Measurements from ENCODE around the gene ZNF276.
"Not testable (repeated sequence)": the region's sequence is repeated elsewhere in the genome, so short reads cannot be mapped to it uniquely, and the experiment has no call there.

ZNF276 gene

GRCh38 chr16:89737341-89738071 is 16.2 kb downstream of the ZNF276 start:
- DNase-seq (ENCODE audit: low read depth), result peak; percentile 12

DNA sequence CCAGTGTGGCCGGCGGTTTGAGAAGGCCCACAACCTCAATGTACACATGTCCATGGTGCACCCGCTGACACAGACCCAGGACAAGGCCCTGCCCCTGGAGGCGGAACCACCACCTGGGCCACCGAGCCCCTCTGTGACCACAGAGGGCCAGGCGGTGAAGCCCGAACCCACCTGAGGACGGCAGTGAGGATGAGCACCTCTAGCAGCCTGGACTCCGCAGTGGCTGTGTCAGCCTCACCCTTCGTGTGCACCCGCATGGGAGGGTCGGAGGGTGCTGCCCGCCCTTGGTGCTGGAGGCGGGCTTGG is 16.7 kb downstream of the ZNF276 start:
- no peak for DNase-seq (ENCODE audit: low read depth)

- no peak for DNase-seq (ENCODE audit: low read depth)
These were observed 17.4 kb downstream of the ZNF276 start for GRCh38 chr16:89738538-89739317.

GRCh38 chr16:89739383-89739782 is 18.0 kb downstream of the ZNF276 start:
- no peak for DNase-seq (ENCODE audit: low read depth)

DNA sequence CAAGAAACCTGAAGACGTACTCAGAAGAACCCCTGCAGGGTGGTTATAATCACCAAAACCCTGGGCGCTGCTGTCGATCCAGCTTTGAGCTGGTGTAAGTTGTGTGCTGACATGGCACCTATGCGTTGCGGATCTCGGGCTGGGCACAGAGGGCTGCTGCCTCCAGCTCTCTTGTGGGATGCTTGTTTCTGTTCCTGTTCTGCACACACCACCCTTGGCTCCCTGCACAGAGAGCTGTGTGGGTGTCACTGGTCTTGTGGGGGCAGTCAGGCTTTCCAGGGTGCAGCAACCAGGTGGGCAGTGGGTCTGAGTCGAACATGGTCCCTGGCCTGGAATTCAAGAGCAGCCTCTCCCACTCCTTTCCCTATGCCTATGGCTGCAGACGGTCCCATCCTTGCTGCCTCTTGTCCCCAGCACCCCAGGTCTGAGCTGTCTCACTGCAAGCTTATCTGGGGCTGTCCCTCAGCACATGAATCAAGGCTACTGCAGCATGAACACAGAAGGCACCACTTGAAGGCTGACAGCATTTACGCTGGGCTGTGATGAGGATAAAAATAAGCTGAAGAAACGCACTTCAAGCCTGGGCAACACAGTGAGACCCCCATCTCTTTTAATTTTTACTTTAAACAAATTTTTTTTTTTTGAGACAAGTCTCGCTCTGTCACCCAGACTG is 20.1 kb downstream of the ZNF276 start:
- no peak for DNase-seq (ENCODE audit: low read depth)

- no peak for DNase-seq (ENCODE audit: low read depth)
These were observed 21.6 kb downstream of the ZNF276 start for GRCh38 chr16:89742948-89743347.

DNA sequence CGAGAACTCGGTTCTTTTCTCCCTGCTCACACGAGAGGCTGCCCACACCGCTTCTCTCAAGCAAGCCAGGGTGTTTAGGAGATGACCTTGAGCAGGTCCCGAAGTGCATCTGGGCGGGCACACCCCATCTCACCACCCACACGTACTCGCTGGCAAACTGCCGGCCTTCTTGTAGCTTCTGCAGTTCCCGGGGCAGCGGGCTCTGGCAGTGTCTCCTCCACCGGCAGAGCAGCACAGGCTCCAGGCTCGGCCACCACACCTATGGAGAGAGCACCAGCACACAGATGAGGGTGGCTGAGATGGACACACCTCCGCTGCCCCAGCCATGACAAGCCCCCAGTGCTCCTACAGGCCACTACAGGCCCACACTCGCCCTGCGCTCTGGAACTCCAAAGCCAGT is 23.5 kb downstream of the ZNF276 start:
- DNase-seq (ENCODE audit: low read depth), result no peak

- DNase-seq (ENCODE audit: low read depth), result no peak
These were observed 24.7 kb downstream of the ZNF276 start for GRCh38 chr16:89746043-89746442.

DNA sequence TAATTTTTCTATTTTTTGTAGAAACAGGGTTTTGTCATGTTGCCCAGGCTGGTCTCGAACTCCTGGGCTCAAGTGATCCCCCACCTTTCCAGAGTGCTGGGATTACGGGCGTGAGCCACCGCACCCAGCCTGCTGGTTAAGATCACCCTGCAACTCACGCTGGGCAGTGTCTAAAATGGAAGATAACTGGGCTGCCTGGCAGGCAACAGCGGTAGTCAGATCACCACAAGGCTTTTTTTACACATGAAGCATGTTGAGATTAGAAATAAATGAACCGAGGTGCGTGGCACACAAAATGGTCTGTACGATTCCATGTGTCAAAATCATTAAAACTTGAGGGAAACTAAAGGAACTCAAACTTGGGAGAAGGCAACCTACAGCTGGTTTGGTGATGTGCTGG is 26.7 kb downstream of the ZNF276 start:
- no peak for DNase-seq (ENCODE audit: low read depth)

GRCh38 chr16:89748921-89749320 is 27.6 kb downstream of the ZNF276 start:
- no peak for DNase-seq (ENCODE audit: low read depth)

DNA sequence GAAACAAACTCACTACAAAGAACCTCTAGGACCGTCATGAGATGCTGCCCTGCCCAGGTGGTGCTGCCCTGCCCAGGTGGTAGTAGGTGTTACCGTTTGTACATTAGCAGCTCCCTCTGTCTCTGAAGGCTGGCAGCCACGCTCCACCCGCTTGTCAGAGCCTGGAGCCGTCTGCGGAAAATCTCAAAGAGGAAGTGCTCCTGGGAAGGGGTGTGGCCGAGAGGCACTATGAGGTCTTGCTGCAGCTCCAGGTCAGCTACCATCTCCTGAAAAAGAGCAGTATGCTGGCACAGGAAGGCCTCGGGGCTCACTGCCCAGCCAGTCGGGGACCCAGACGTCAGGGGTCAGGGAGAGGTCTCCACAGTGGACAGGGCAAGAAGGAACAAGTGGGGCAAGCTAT is 28.3 kb downstream of the ZNF276 start:
- DNase-seq (ENCODE audit: low read depth), result no peak

GRCh38 chr16:89759746-89760340 is 38.5 kb downstream of the ZNF276 start:
- DNase-seq (ENCODE audit: low read depth), result no peak

- DNase-seq (ENCODE audit: low read depth), result no peak
These were observed 40.1 kb downstream of the ZNF276 start for GRCh38 chr16:89761304-89761922.

GRCh38 chr16:89764711-89765201 is 43.4 kb downstream of the ZNF276 start:
- peak; percentile 22 for DNase-seq (ENCODE audit: low read depth)

GRCh38 chr16:89765292-89765830 is 44.0 kb downstream of the ZNF276 start:
- DNase-seq (ENCODE audit: low read depth), result no peak

DNA sequence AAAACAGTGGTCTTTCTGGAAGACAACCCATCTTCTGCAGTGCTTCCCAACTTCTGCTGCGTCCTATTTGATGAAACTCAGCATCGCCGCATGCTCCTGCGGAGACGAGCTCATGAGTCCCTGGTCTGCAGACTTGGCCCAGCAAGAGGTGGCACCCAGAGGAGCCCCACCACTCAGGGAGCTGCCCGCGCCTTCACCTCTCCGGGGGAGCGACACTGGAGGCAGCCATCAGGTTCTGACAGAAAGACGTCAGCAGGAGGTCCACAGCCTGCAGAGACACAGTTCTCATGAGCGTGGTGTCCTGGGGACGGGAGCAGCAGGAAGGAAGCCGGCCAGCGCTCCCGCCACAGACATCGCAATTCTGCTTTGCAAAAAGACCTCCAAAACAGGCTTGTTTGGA is 49.0 kb downstream of the ZNF276 start:
- no peak for DNase-seq (ENCODE audit: low read depth)

DNA sequence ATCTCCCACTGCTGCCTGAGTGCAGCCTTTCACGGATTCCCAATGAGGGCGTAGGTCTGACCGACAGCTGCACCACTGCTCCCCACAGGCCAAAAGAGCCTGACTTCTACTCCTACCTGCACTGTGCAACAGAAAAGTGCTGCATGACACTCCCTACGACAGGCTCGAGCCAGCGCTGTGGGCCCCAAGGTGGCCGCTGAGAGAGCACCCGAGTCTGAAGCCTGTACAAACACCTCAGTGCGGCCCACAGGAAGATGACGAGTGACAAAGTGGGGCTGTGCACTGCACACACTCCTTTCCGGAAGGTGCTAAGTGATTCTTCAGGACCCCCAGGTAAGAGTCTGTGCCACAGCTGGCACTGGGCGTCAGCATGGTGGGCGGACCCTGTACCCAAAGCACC is 53.9 kb downstream of the ZNF276 start:
- no peak for DNase-seq (ENCODE audit: low read depth)

DNA sequence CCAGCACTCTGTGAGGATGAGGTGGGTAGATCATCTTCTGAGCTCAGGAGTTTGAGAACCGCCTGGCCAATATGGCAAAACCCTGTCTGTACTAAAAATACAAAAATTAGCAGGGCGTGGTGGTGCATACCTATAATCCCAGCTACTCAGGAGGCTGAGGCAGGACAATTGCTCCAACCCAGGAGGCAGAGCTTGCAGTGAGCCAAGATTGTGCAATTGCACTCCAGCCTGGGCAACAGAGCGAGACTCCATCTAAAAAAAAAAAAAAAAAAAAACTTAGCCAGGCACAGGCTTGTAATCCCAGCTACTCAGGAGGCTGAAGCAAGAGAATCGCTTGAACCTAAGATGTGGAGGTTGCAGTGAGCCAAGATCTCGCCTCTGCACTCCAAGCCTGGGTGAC is 56.9 kb downstream of the ZNF276 start:
- DNase-seq (ENCODE audit: low read depth), result not testable (repeated sequence)

DNA sequence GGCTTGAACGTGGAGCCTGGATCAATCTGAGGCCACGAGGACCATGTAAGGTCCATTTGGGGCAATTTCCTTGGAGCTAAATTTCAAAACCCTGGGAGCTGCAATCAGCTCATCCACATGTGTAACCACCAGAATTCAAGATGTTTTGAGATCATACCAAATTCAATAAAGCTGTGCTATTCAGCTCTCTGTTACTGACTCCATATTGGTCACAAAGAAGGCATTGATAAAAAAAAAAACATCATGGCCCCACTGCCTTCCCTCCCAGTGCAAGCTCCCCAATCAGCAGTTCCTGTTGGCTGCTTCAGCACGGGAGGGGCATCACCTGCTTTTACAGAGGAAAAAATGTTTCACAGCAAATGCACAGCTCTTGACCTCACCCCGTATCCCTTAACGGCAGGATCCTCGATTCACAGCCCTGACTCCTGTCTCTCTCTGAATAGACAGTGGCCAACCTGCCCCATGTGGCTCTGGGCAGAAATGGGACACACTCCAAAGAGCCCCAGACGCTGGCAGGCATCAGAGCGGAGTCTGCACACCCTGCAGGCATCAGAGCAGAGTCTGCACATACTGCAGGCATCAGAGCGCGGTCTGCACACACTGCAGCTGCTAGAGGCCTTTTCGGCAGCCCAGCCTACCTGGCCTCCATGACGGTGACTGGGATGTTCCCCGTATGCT is 58.0 kb downstream of the ZNF276 start:
- DNase-seq (ENCODE audit: low read depth), result no peak

DNA sequence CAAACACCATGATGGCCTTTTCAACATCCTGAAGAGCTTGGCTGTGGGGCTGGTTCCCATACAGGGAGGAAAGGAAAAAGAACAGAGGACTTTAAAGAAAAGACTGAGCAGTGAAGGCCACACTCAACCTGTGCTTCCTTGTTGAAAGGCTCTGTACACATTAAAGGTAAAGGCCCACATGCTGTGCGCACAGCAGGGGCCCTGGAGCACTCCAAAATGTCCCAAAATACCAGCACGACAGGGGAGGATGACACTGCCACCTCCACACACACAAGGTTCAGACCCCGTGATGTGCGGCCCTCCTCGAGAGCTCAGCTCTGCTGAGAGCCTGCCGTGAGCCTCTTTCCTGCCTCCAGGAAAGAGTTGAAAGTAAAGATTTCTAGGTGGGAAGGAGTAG is 58.6 kb downstream of the ZNF276 start:
- no peak for DNase-seq (ENCODE audit: low read depth)

DNA sequence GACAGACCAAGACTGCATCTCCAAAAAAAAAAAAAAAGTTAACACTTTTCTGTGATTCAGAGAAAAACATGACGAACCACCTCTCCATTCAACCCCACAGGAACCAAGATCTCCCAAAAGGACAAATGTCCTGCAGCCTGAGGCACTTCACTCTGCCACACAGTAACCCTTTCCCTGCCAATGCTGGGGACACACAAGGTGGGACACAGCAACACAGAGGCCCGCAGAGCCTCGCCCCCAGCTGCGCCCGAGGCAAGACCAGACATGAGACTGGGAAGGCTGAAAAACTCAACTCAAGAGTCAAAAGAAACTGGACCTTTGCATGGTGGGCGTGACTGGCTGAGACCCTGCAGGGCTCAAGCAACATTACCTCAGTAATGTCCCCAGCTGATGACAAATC is 61.2 kb downstream of the ZNF276 start:
- DNase-seq (ENCODE audit: low read depth), result no peak

All from stimulated activated CD8-positive, alpha-beta memory T cell treated with anti-CD3 and anti-CD28 coated beads, Interleukin-15, amount 100 ng/mL, for 1 hour (primary cell).